GM18505 (cell line): Measurements from ENCODE around the gene DONSON.

Experiments
- ATAC-seq: cut with Tn5 transposase; IDR thresholded peaks from one replicate; pipeline ENCODE4 v1.9.1; 2021; ENCODE audit not compliant: unreplicated experiment
- POLR2A ChIP-seq: IDR thresholded peaks from 4 replicates; pipeline ENCODE4 v1.6.1; 2011; ENCODE audit warnings: borderline replicate concordance; ENCODE audit not compliant: insufficient read depth, insufficient read length; ENCODE audit errors: extremely low read depth

The DONSON gene

DNA sequence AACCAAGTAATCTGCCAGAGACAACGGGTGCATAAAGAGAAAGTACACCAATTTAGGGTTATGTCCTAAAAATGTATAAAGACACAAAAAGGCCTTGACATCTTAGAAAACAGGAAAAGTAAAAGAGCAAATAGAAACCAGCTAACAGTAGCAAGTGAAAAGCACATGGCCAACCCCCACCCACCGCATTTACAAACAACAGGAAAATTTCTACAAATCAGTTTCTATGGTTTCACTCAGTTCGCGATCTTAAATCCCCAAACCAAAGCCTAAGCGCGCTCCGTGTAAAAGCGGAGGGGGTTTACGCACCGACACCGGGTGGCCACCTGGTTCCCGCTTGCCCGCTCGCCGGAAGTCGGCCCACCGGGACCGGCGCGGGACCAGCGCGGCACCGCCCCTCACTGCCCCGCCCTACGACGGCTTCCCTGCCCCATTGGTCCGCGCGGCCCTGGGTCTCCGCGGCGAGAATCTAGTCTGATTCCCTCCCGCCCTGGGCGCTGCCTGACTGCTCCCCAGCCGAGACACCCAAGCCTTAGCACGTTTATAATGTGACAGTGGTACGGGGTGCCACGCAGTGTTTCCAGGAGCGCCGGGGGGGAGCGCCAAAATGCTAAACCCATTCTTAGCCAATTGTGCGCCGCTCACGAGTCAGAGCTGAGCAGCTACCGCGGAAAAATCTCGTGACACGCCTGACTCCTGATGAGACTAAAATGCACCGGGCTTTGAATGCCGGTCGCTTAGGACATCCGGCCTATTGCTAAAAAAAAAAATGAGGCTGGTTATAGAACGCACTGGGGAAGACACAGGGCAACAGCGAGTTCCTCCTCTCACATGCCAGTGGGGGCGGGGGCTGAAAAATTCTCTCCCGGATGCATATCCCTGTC is 46.5 kb downstream of the DONSON start, which contains the start of gene GART:
Gene GART (minus strand): TSS at position 362 of the 884 bp plus-strand sequence. CDS start 2,802 bp downstream, outside the sequence.
- TF ChIP-seq POLR2A: peak; percentile 38

DNA sequence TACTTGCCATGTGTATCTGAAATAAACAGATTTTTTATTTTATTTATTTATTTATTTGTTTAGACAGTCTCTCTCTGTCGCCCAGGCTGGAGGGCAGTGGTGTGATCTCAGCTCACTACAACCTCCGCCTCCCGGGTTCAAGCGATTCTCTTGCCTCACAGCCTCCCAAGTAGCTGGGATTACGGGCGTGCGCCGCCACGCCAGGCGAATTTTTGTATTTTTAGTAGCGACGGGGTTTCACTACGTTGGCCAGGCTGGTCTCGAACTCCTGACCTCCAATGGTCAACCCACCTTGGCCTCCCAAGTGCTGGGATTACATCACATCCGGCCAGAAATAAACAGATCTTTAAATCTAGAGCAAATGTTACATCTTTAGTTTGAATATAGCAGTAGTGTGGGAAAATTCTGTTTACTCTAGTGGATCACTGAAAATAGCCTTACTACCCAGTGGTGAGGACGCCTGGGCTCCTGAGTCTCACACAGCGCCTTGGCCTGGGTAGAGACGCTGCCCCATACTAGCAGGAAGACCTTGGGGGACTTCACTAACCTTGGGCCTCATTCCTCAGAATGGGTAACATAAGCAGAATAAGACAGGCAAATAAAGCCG is 47.3 kb downstream of the DONSON start:
- ATAC-seq: no peak
- TF ChIP-seq POLR2A: no peak

More for the DNA sequence above, 46.5 kb downstream of the DONSON start, which contains the start of gene GART:
- peak; percentile 51 for ATAC-seq

DNA sequence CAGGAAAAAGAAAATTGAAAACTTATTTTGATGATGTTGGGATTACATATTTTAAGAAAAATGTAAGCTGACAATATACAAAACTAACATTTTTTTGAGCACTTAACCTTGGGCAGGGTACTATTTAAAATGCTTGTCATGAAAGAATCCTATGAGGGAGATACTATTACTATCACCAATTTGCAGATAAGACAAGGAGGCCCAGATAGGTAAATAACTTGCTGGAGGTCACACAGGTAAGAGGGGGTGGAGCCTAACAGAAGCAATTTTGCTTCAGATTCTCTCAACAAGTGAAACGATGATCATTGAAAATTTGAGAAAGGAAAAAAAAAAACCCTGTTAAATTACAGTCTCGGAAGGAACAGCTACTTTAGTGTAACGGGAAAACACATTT is 47.8 kb downstream of the DONSON start:
- no peak for TF ChIP-seq POLR2A
- no peak for ATAC-seq

DNA sequence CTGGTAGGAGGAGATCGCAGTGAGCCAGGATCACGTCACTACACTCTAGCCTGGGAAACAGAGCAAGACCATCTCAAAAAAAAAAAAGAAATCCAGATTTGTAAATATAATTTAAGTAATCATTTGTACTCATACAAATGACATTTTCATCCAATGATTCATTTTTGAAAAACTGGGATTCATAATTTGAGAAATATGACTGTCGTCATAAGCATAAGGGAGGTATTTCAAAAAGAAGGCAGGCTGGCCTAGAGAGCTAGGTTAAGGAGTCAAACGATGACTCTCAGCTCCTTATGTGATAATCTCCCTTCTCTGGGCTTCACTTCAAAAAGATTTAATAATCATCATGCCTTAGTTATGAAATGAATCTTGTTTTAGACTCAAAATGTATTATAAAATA is 48.9 kb downstream of the DONSON start:
- TF ChIP-seq POLR2A: no peak
- ATAC-seq: no peak

DNA sequence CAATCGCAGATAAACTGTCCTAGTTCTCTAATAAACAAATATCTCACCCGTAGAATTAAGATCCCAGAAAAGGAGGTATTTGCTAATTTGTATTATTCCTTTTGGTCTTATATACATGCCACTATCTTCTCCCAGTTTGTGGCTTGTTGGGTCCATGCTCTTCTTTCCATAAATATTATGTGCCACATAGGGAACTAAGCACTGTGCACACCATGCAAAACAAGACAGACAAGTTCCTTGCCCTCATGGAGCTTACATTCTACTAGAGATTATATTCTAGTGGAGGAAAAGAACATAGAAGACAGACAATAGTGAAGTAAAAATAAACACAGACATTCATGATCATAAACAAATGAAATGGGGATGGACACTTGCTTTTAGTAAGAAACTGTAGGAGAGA is 51.3 kb downstream of the DONSON start:
- TF ChIP-seq POLR2A: no peak
- ATAC-seq: no peak

DNA sequence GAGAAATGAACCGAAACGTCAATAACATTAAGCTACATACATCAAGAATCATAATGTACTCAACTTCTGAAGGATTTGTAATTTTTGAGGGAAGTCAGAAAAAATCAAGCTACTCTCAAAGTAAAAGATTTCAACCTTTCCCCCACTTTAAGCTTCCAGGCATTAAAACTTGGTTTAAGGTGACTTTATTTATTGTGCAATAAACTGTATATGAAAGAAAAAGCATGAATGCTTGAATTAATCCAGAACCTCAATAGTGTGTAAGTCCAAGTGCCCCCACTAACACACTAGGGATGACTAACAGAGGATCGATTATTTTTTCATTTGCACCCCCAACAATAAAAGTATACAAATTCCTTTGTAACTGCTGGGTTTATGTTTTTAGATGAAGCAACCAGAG is 57.5 kb downstream of the DONSON start:
- no peak for ATAC-seq
- TF ChIP-seq POLR2A: no peak
